ENCODE data around the gene DUS2. TPM values are rescaled to one million over a fixed set of nuclear protein-coding genes. Genes with fewer than 3 reads are reported as not detected.
"Not testable (repeated sequence)": the region's sequence is repeated elsewhere in the genome, so short reads cannot be mapped to it uniquely, and the experiment has no call there.

Gene DUS2
- total RNA-seq, 1 donor from 2014 or later, result 27.8 TPM

- intact Hi-C loops (cut with micrococcal nuclease), result not testable (repeated sequence)
These were observed 24.8 kb upstream of the DUS2 start for GRCh38 chr16:67998231-67998778.

- intact Hi-C loops (cut with micrococcal nuclease), result loop anchor here (1.0 kb wide), 1 partner anchor 106 kb away; the partner anchor contains the start of gene PSKH1
These were observed 24.1 kb upstream of the DUS2 start, which contains the start of gene DPEP2 for GRCh38 chr16:67998779-67999688. Gene DPEP2 (minus strand): TSS chr16:67999484. CDS start chr16:67993212, 6,272 bp downstream.

GRCh38 chr16:67999985-68000384 is 23.1 kb upstream of the DUS2 start:
- intact Hi-C loops (cut with micrococcal nuclease), result loop anchor here (1.0 kb wide), 1 partner anchor 107 kb away; the partner anchor contains the start of gene PSKH1

GRCh38 chr16:68000450-68000849 is 22.6 kb upstream of the DUS2 start:
- intact Hi-C loops (cut with micrococcal nuclease), result no loop called here

GRCh38 chr16:68003031-68003430 is 20.1 kb upstream of the DUS2 start:
- intact Hi-C loops (cut with micrococcal nuclease), result no loop called here

- intact Hi-C loops (cut with micrococcal nuclease), result no loop called here
These were observed 17.9 kb upstream of the DUS2 start for GRCh38 chr16:68005211-68005610.

GRCh38 chr16:68005786-68006286 is 17.2 kb upstream of the DUS2 start:
- intact Hi-C loops (cut with micrococcal nuclease), result loop anchor here (1.0 kb wide), 1 partner anchor 13 kb away; no protein-coding TSS in a partner anchor

- intact Hi-C loops (cut with micrococcal nuclease), result no loop called here
These were observed 13.8 kb upstream of the DUS2 start for GRCh38 chr16:68009157-68009735.

- intact Hi-C loops (cut with micrococcal nuclease), result not testable (repeated sequence)
These were observed 13.2 kb upstream of the DUS2 start for GRCh38 chr16:68009872-68010271.

- intact Hi-C loops (cut with micrococcal nuclease), result no loop called here
These were observed 9.6 kb upstream of the DUS2 start for GRCh38 chr16:68013440-68013839.

- intact Hi-C loops (cut with micrococcal nuclease), result no loop called here
These were observed 7.4 kb upstream of the DUS2 start, which contains the start of gene DPEP2NB for GRCh38 chr16:68015681-68016080. Gene DPEP2NB (minus strand): TSS chr16:68015911. CDS start chr16:68015770, 141 bp downstream.

- intact Hi-C loops (cut with micrococcal nuclease), result no loop called here
These were observed 3.9 kb upstream of the DUS2 start for GRCh38 chr16:68019167-68019680.

GRCh38 chr16:68021490-68021889 is 1.6 kb upstream of the DUS2 start:
- intact Hi-C loops (cut with micrococcal nuclease), result loop anchor here (5.0 kb wide), 1 partner anchor 214 kb away; the partner anchor contains the start of genes RANBP10 and TSNAXIP1

GRCh38 chr16:68022278-68022727 is 781 bp upstream of the DUS2 start:
- intact Hi-C loops (cut with micrococcal nuclease), result loop anchor here (2.0 to 5.0 kb wide), 3 partner anchors 18 to 215 kb away; partner anchors contain the start of genes RANBP10 and TSNAXIP1

GRCh38 chr16:68028996-68029395 is 5.9 kb downstream of the DUS2 start:
- intact Hi-C loops (cut with micrococcal nuclease), result no loop called here

- intact Hi-C loops (cut with micrococcal nuclease), result not testable (repeated sequence)
These were observed 7.0 kb downstream of the DUS2 start for GRCh38 chr16:68030108-68030507.

GRCh38 chr16:68031951-68032350 is 8.9 kb downstream of the DUS2 start:
- intact Hi-C loops (cut with micrococcal nuclease), result no loop called here

GRCh38 chr16:68033101-68033500 is 10.0 kb downstream of the DUS2 start:
- intact Hi-C loops (cut with micrococcal nuclease), result no loop called here

GRCh38 chr16:68035227-68035626 is 12.1 kb downstream of the DUS2 start:
- intact Hi-C loops (cut with micrococcal nuclease), result no loop called here

GRCh38 chr16:68037841-68038597 is 14.9 kb downstream of the DUS2 start:
- intact Hi-C loops (cut with micrococcal nuclease), result no loop called here
